ENCODE results near the gene REXO4. TPM values are rescaled to one million over a fixed set of nuclear protein-coding genes. Genes with fewer than 3 reads are reported as not detected.

REXO4 gene
- total and polyA plus RNA-seq, 9 of the 15 experiments (the other 6 are each of a cell fraction or from before 2014, with no cell fraction given), result 3.4 to 72.9 (median 31.1) TPM

DNA sequence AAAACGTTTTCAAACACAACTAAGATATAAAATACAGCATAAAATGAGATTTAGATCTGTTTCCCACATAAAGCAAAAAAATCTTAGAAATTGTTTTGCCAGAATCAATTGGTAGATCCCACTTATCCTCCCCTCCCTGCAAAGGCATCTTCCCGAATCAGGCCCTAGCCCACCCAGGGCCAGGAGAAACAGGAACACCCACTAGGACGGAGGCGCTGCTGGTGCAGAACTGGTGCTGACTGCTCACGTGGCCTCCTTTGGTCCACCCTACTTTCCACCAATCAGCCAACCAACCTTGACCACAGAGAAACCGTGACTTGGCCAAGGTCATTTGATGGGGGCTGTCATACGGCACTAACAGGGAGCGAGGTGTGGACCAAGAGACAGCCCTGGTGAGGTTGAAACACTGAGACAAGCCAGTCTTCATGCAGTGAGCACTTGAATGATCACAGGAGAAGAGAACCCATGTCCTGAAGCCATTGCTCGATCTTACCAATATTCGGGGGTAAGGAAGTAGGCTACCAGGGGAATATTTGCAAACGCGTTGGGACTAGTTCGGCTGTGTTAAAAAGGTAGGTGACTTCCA, 56.2 kb downstream of the REXO4 start (continued):
- TF ChIP-seq, protein P1, sequence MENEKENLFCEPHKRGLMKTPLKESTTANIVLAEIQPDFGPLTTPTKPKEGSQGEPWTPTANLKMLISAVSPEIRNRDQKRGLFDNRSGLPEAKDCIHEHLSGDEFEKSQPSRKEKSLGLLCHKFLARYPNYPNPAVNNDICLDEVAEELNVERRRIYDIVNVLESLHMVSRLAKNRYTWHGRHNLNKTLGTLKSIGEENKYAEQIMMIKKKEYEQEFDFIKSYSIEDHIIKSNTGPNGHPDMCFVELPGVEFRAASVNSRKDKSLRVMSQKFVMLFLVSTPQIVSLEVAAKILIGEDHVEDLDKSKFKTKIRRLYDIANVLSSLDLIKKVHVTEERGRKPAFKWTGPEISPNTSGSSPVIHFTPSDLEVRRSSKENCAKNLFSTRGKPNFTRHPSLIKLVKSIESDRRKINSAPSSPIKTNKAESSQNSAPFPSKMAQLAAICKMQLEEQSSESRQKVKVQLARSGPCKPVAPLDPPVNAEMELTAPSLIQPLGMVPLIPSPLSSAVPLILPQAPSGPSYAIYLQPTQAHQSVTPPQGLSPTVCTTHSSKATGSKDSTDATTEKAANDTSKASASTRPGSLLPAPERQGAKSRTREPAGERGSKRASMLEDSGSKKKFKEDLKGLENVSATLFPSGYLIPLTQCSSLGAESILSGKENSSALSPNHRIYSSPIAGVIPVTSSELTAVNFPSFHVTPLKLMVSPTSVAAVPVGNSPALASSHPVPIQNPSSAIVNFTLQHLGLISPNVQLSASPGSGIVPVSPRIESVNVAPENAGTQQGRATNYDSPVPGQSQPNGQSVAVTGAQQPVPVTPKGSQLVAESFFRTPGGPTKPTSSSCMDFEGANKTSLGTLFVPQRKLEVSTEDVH (IDR thresholded peaks at IDR 0.05; ENCODE audit: low read depth, partially characterized antibody), result peak; percentile 50
- TF ChIP-seq CBX3 (IDR thresholded peaks at IDR 0.05; ENCODE audit: borderline replicate concordance in 1 of 2, low read length in 2 of 2) (no peak), NCOA1 (IDR thresholded peaks at IDR 0.05; ENCODE audit: low read depth) (no peak), ZNF695 (CRISPR knock-in tag; IDR thresholded peaks at IDR 0.05) (no peak), BMI1 (IDR thresholded peaks at IDR 0.05; ENCODE audit: low read length) (no peak), GATA2 (CRISPR knock-in tag; IDR thresholded peaks at IDR 0.05) (no peak)
- TF ChIP-seq, protein P2, sequence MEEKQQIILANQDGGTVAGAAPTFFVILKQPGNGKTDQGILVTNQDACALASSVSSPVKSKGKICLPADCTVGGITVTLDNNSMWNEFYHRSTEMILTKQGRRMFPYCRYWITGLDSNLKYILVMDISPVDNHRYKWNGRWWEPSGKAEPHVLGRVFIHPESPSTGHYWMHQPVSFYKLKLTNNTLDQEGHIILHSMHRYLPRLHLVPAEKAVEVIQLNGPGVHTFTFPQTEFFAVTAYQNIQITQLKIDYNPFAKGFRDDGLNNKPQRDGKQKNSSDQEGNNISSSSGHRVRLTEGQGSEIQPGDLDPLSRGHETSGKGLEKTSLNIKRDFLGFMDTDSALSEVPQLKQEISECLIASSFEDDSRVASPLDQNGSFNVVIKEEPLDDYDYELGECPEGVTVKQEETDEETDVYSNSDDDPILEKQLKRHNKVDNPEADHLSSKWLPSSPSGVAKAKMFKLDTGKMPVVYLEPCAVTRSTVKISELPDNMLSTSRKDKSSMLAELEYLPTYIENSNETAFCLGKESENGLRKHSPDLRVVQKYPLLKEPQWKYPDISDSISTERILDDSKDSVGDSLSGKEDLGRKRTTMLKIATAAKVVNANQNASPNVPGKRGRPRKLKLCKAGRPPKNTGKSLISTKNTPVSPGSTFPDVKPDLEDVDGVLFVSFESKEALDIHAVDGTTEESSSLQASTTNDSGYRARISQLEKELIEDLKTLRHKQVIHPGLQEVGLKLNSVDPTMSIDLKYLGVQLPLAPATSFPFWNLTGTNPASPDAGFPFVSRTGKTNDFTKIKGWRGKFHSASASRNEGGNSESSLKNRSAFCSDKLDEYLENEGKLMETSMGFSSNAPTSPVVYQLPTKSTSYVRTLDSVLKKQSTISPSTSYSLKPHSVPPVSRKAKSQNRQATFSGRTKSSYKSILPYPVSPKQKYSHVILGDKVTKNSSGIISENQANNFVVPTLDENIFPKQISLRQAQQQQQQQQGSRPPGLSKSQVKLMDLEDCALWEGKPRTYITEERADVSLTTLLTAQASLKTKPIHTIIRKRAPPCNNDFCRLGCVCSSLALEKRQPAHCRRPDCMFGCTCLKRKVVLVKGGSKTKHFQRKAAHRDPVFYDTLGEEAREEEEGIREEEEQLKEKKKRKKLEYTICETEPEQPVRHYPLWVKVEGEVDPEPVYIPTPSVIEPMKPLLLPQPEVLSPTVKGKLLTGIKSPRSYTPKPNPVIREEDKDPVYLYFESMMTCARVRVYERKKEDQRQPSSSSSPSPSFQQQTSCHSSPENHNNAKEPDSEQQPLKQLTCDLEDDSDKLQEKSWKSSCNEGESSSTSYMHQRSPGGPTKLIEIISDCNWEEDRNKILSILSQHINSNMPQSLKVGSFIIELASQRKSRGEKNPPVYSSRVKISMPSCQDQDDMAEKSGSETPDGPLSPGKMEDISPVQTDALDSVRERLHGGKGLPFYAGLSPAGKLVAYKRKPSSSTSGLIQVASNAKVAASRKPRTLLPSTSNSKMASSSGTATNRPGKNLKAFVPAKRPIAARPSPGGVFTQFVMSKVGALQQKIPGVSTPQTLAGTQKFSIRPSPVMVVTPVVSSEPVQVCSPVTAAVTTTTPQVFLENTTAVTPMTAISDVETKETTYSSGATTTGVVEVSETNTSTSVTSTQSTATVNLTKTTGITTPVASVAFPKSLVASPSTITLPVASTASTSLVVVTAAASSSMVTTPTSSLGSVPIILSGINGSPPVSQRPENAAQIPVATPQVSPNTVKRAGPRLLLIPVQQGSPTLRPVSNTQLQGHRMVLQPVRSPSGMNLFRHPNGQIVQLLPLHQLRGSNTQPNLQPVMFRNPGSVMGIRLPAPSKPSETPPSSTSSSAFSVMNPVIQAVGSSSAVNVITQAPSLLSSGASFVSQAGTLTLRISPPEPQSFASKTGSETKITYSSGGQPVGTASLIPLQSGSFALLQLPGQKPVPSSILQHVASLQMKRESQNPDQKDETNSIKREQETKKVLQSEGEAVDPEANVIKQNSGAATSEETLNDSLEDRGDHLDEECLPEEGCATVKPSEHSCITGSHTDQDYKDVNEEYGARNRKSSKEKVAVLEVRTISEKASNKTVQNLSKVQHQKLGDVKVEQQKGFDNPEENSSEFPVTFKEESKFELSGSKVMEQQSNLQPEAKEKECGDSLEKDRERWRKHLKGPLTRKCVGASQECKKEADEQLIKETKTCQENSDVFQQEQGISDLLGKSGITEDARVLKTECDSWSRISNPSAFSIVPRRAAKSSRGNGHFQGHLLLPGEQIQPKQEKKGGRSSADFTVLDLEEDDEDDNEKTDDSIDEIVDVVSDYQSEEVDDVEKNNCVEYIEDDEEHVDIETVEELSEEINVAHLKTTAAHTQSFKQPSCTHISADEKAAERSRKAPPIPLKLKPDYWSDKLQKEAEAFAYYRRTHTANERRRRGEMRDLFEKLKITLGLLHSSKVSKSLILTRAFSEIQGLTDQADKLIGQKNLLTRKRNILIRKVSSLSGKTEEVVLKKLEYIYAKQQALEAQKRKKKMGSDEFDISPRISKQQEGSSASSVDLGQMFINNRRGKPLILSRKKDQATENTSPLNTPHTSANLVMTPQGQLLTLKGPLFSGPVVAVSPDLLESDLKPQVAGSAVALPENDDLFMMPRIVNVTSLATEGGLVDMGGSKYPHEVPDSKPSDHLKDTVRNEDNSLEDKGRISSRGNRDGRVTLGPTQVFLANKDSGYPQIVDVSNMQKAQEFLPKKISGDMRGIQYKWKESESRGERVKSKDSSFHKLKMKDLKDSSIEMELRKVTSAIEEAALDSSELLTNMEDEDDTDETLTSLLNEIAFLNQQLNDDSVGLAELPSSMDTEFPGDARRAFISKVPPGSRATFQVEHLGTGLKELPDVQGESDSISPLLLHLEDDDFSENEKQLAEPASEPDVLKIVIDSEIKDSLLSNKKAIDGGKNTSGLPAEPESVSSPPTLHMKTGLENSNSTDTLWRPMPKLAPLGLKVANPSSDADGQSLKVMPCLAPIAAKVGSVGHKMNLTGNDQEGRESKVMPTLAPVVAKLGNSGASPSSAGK (IDR thresholded peaks at IDR 0.05), result no peak
- TF ChIP-seq, protein P3, sequence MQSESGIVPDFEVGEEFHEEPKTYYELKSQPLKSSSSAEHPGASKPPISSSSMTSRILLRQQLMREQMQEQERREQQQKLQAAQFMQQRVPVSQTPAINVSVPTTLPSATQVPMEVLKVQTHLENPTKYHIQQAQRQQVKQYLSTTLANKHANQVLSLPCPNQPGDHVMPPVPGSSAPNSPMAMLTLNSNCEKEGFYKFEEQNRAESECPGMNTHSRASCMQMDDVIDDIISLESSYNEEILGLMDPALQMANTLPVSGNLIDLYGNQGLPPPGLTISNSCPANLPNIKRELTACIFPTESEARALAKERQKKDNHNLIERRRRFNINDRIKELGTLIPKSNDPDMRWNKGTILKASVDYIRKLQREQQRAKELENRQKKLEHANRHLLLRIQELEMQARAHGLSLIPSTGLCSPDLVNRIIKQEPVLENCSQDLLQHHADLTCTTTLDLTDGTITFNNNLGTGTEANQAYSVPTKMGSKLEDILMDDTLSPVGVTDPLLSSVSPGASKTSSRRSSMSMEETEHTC (IDR thresholded peaks at IDR 0.05), result no peak
- TF ChIP-seq, protein P4, sequence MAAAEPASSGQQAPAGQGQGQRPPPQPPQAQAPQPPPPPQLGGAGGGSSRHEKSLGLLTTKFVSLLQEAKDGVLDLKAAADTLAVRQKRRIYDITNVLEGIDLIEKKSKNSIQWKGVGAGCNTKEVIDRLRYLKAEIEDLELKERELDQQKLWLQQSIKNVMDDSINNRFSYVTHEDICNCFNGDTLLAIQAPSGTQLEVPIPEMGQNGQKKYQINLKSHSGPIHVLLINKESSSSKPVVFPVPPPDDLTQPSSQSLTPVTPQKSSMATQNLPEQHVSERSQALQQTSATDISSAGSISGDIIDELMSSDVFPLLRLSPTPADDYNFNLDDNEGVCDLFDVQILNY (CRISPR knock-in tag; IDR thresholded peaks at IDR 0.05), result no peak
